ENCODE results near the gene CD302. TPM values are rescaled to one million over a fixed set of nuclear protein-coding genes. Genes with fewer than 3 reads are reported as not detected.

CD302 gene
- polyA plus RNA-seq, 1 donor from 2014 or later = not detected

- Histone ChIP-seq H3K9me2 (ENCODE audit: insufficient read depth, low read length) (no peaks in the 10 kb centered on the region), H3K9me3 (ENCODE audit: low read length) (no peaks in the 10 kb centered on the region), H3F3A (ENCODE audit: insufficient read depth, low read length, poor library complexity, severe bottlenecking) (no peaks in the 10 kb centered on the region), H3K27me3 (ENCODE audit: insufficient read depth, low read depth, low read length) (peaks cover 2% of the 10 kb centered on the region), H3K4me2 (ENCODE audit: low read length) (no peak overlapping the region), H4K20me1 (ENCODE audit: insufficient read depth) (no peaks in the 10 kb centered on the region), H3K36me3 (ENCODE audit: insufficient read depth, low read length) (no peaks in the 10 kb centered on the region), H2AFZ (ENCODE audit: low read depth, low read length) (no peak overlapping the region), H3K4me3 (ENCODE audit: low read length) (no peak overlapping the region), H3K27ac (ENCODE audit: low read length) (no peak overlapping the region), H3K9ac (ENCODE audit: low read length) (no peak overlapping the region), H3K79me2 (replicated peaks; ENCODE audit: insufficient read depth, low read length) (no peaks in the 10 kb centered on the region)
- TF ChIP-seq POLR2AphosphoS5 (IDR thresholded peaks at IDR 0.05) = no peak
- TF ChIP-seq SMC3 (conservative IDR thresholded peaks at IDR 0.05; ENCODE audit: poor library complexity) = no peak
- TF ChIP-seq RAD21 (conservative IDR thresholded peaks at IDR 0.05) = no peak
- no peak for TF ChIP-seq REST (IDR thresholded peaks at IDR 0.05; ENCODE audit: borderline replicate concordance)
- no peak for TF ChIP-seq CTCF (IDR thresholded peaks at IDR 0.05; ENCODE audit: poor library complexity, severe bottlenecking)
- no peak for TF ChIP-seq TAF1 (IDR thresholded peaks at IDR 0.05; ENCODE audit: low read depth)
- TF ChIP-seq EP300 (conservative IDR thresholded peaks at IDR 0.05; ENCODE audit: poor library complexity, severe bottlenecking) = no peak
- no peak for TF ChIP-seq EZH2 (IDR thresholded peaks at IDR 0.05; ENCODE audit: borderline replicate concordance, insufficient read depth, low read length, poor library complexity, severe bottlenecking)
- TF ChIP-seq MXI1 (conservative IDR thresholded peaks at IDR 0.05; ENCODE audit: poor library complexity, severe bottlenecking) = no peak
Observed at GRCh38 chr2:159832026-159832425, 34.0 kb upstream of the CD302 start.

GRCh38 chr2:159829376-159829775 is 31.4 kb upstream of the CD302 start:
- Histone ChIP-seq H3K9ac (ENCODE audit: low read length) (no peak overlapping the region), H3F3A (ENCODE audit: insufficient read depth, low read length, poor library complexity, severe bottlenecking) (no peaks in the 10 kb centered on the region), H3K4me3 (ENCODE audit: low read length) (no peak overlapping the region), H3K36me3 (ENCODE audit: insufficient read depth, low read length) (no peaks in the 10 kb centered on the region), H3K9me2 (ENCODE audit: insufficient read depth, low read length) (no peaks in the 10 kb centered on the region), H4K20me1 (ENCODE audit: insufficient read depth) (no peaks in the 10 kb centered on the region), H3K4me2 (ENCODE audit: low read length) (no peak overlapping the region), H3K27me3 (ENCODE audit: insufficient read depth, low read depth, low read length) (no peaks in the 10 kb centered on the region), H3K79me2 (replicated peaks; ENCODE audit: insufficient read depth, low read length) (no peaks in the 10 kb centered on the region), H2AFZ (ENCODE audit: low read depth, low read length) (no peak overlapping the region), H3K9me3 (ENCODE audit: low read length) (no peaks in the 10 kb centered on the region), H3K27ac (ENCODE audit: low read length) (no peak overlapping the region)
- no peak for TF ChIP-seq MXI1 (conservative IDR thresholded peaks at IDR 0.05; ENCODE audit: poor library complexity, severe bottlenecking)

GRCh38 chr2:159828738-159829137 is 30.7 kb upstream of the CD302 start:
- Histone ChIP-seq H3K27me3 (ENCODE audit: insufficient read depth, low read depth, low read length) (no peaks in the 10 kb centered on the region), H3K9me2 (ENCODE audit: insufficient read depth, low read length) (no peaks in the 10 kb centered on the region), H3K4me3 (ENCODE audit: low read length) (no peak overlapping the region), H3K9me3 (ENCODE audit: low read length) (no peaks in the 10 kb centered on the region), H3K4me2 (ENCODE audit: low read length) (no peak overlapping the region), H2AFZ (ENCODE audit: low read depth, low read length) (no peak overlapping the region), H3K79me2 (replicated peaks; ENCODE audit: insufficient read depth, low read length) (no peaks in the 10 kb centered on the region), H3K36me3 (ENCODE audit: insufficient read depth, low read length) (no peaks in the 10 kb centered on the region), H3K27ac (ENCODE audit: low read length) (no peak overlapping the region), H3K9ac (ENCODE audit: low read length) (no peak overlapping the region), H3F3A (ENCODE audit: insufficient read depth, low read length, poor library complexity, severe bottlenecking) (no peaks in the 10 kb centered on the region), H4K20me1 (ENCODE audit: insufficient read depth) (no peaks in the 10 kb centered on the region)
- no peak for TF ChIP-seq MXI1 (conservative IDR thresholded peaks at IDR 0.05; ENCODE audit: poor library complexity, severe bottlenecking)
- no peak for TF ChIP-seq CTCF (IDR thresholded peaks at IDR 0.05; ENCODE audit: poor library complexity, severe bottlenecking)
- no peak for TF ChIP-seq TAF1 (IDR thresholded peaks at IDR 0.05; ENCODE audit: low read depth)
- no peak for TF ChIP-seq POLR2AphosphoS5 (IDR thresholded peaks at IDR 0.05)
- TF ChIP-seq SMC3 (conservative IDR thresholded peaks at IDR 0.05; ENCODE audit: poor library complexity) = no peak
- no peak for TF ChIP-seq EZH2 (IDR thresholded peaks at IDR 0.05; ENCODE audit: borderline replicate concordance, insufficient read depth, low read length, poor library complexity, severe bottlenecking)
- TF ChIP-seq RAD21 (conservative IDR thresholded peaks at IDR 0.05) = no peak
- no peak for TF ChIP-seq EP300 (conservative IDR thresholded peaks at IDR 0.05; ENCODE audit: poor library complexity, severe bottlenecking)
- TF ChIP-seq REST (IDR thresholded peaks at IDR 0.05; ENCODE audit: borderline replicate concordance) = no peak

Data from neural cell (in vitro differentiated cells).